WTC11 (cell line): ENCODE data around the gene MXRA8. TPM values are rescaled to one million over a fixed set of nuclear protein-coding genes. Genes with fewer than 3 reads are reported as not detected.

Source experiments
- CREB1 ChIP-seq: sonication (generic); formaldehyde crosslinking; IDR thresholded peaks from 2 replicates; pipeline ENCODE4 v1.8.0; 2023; ENCODE audit warnings: mild to moderate bottlenecking, missing genetic modification reagents
- CREM ChIP-seq: sonication (generic); formaldehyde crosslinking; IDR thresholded peaks from 2 replicates; pipeline ENCODE4 v1.8.1; 2022; ENCODE audit warnings: mild to moderate bottlenecking, missing genetic modification reagents, moderate library complexity
- ESRRA ChIP-seq: sonication (generic); formaldehyde crosslinking; IDR thresholded peaks from 2 replicates; pipeline ENCODE4 v1.8.1; 2022; ENCODE audit warnings: mild to moderate bottlenecking, missing genetic modification reagents, borderline replicate concordance
- FOXK1 ChIP-seq: sonication (generic); formaldehyde crosslinking; IDR thresholded peaks from 2 replicates; pipeline ENCODE4 v1.8.0; 2022; ENCODE audit warnings: mild to moderate bottlenecking, moderate library complexity, missing genetic modification reagents
- FOXP4 ChIP-seq: sonication (generic); formaldehyde crosslinking; IDR thresholded peaks from 2 replicates; pipeline ENCODE4 v1.8.0; 2022; ENCODE audit warnings: mild to moderate bottlenecking, missing genetic modification reagents
- GABPB1 ChIP-seq: sonication (generic); formaldehyde crosslinking; IDR thresholded peaks from 2 replicates; pipeline ENCODE4 v1.8.1; 2023; ENCODE audit warnings: mild to moderate bottlenecking, missing genetic modification reagents
- IRF1 ChIP-seq: sonication (generic); formaldehyde crosslinking; IDR thresholded peaks from 2 replicates; pipeline ENCODE4 v1.8.0; 2023; ENCODE audit warnings: missing genetic modification reagents
- NFYB ChIP-seq: sonication (generic); formaldehyde crosslinking; conservative IDR thresholded peaks from 2 replicates; pipeline ENCODE4 v1.8.0; 2022; ENCODE audit warnings: low read depth, missing genetic modification reagents
- NR1H2 ChIP-seq: sonication (generic); formaldehyde crosslinking; IDR thresholded peaks from 2 replicates; pipeline ENCODE4 v1.9.0; 2021; ENCODE audit warnings: mild to moderate bottlenecking, moderate library complexity, missing genetic modification reagents
- NR3C1 ChIP-seq: sonication (generic); formaldehyde crosslinking; conservative IDR thresholded peaks from 2 replicates; pipeline ENCODE4 v1.8.1; 2023; ENCODE audit warnings: low read depth, mild to moderate bottlenecking, missing genetic modification reagents
- OVOL2 ChIP-seq: fragments of 250-450 bp; sonication (Bioruptor Pico); IDR thresholded peaks from 2 replicates; pipeline ENCODE4 v1.9.0; 2021; ENCODE audit warnings: mild to moderate bottlenecking, borderline replicate concordance
- PREB ChIP-seq: sonication (generic); formaldehyde crosslinking; IDR thresholded peaks from 2 replicates; pipeline ENCODE4 v1.8.1; 2022; ENCODE audit warnings: mild to moderate bottlenecking, missing genetic modification reagents, moderate library complexity, borderline replicate concordance
- RELA ChIP-seq: sonication (generic); formaldehyde crosslinking; IDR thresholded peaks from 2 replicates; pipeline ENCODE4 v1.8.1; 2022; ENCODE audit warnings: missing genetic modification reagents, mild to moderate bottlenecking, borderline replicate concordance
- RORB ChIP-seq: fragments of 250-450 bp; sonication (Bioruptor Pico); IDR thresholded peaks from 2 replicates; pipeline ENCODE4 v1.9.0; 2021; ENCODE audit warnings: mild to moderate bottlenecking
- TP53 ChIP-seq: sonication (generic); formaldehyde crosslinking; IDR thresholded peaks from 2 replicates; pipeline ENCODE4 v1.8.1; 2023; ENCODE audit warnings: mild to moderate bottlenecking, missing genetic modification reagents
- ZBTB21 ChIP-seq: sonication (generic); formaldehyde crosslinking; IDR thresholded peaks from 2 replicates; pipeline ENCODE4 v1.8.1; 2023; ENCODE audit warnings: mild to moderate bottlenecking, missing genetic modification reagents, borderline replicate concordance
- ZMAT4 ChIP-seq: fragments of 250-450 bp; sonication (Bioruptor Pico); IDR thresholded peaks from 2 replicates; pipeline ENCODE4 v1.9.0; 2021; ENCODE audit warnings: mild to moderate bottlenecking
- ZNF121 ChIP-seq: sonication (generic); formaldehyde crosslinking; IDR thresholded peaks from 2 replicates; pipeline ENCODE4 v1.8.0; 2023; ENCODE audit warnings: missing genetic modification reagents
- ZNF138 ChIP-seq: sonication (generic); formaldehyde crosslinking; conservative IDR thresholded peaks from 2 replicates; pipeline ENCODE4 v1.8.1; 2022; ENCODE audit warnings: mild to moderate bottlenecking, moderate library complexity, missing genetic modification reagents
- ZNF317 ChIP-seq: sonication (generic); formaldehyde crosslinking; IDR thresholded peaks from 2 replicates; pipeline ENCODE4 v1.8.1; 2023; ENCODE audit warnings: low read depth, mild to moderate bottlenecking, moderate library complexity, missing genetic modification reagents, borderline replicate concordance
- ZNF423 ChIP-seq: fragments of 250-450 bp; sonication (Bioruptor Pico); IDR thresholded peaks from 2 replicates; pipeline ENCODE4 v2.1.2; 2022; ENCODE audit warnings: mild to moderate bottlenecking, moderate library complexity
- ZNF532 ChIP-seq: fragments of 250-450 bp; sonication (Bioruptor Pico); IDR thresholded peaks from 2 replicates; pipeline ENCODE4 v1.9.0; 2021; ENCODE audit warnings: mild to moderate bottlenecking, borderline replicate concordance
- total RNA-seq: library from RNA; stranded (reverse); gene quantifications from 3 replicates; pipeline ENCODE4 v1.2.3, GENCODE V29; 2021
- TF ChIP-seq, protein P1 (sequence below): sonication (generic); formaldehyde crosslinking; IDR thresholded peaks from 2 replicates; pipeline ENCODE4 v1.8.1; 2023; ENCODE audit warnings: mild to moderate bottlenecking, missing genetic modification reagents, moderate library complexity
- TF ChIP-seq, protein P2 (sequence below): sonication (generic); formaldehyde crosslinking; conservative IDR thresholded peaks from 2 replicates; pipeline ENCODE4 v1.8.1; 2022; ENCODE audit warnings: mild to moderate bottlenecking, missing genetic modification reagents
- TF ChIP-seq, protein P3 (sequence below): sonication (generic); formaldehyde crosslinking; IDR thresholded peaks from 2 replicates; pipeline ENCODE4 v1.8.1; 2023; ENCODE audit warnings: mild to moderate bottlenecking, missing genetic modification reagents
- TF ChIP-seq, protein P4 (sequence below): sonication (generic); formaldehyde crosslinking; IDR thresholded peaks from 2 replicates; pipeline ENCODE4 v1.8.0; 2022; ENCODE audit warnings: mild to moderate bottlenecking, missing genetic modification reagents

Gene MXRA8
- total RNA-seq, 1 experiment from 2014 or later: 6.7 TPM

DNA sequence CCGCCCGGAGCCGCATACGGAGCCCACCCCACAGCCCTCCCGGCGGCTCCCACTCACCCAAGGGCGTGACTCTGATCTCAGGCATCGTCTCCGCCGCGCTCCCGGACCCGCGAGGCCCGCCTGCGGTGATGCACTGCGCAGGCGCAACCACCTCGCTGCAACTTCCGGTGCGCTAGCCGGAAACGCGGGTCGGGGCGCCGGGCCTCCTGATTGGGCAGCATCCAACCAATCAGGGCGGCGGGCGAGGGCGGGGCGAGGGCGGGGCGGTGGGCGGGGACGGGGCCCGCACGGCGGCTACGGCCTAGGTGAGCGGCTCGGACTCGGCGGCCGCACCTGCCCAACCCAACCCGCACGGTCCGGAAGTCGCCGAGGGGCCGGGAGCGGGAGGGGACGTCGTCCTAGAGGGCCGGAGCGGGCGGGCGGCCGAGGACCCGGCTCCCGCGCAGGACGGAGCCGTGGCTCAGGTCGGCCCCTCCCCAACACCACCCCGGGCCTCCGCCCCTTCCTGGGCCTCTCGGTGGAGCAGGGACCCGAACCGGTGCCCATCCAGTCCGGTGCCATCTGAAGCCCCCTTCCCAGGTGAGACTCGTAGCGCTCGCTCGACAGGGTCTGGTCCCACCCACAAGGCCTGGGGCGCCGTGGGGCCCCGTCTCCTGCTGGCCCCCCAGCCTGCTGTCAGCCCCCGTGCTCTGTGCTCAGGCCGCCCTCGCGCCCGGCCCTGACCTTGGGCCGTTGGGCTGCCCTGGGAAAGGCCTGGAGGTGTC lies 33.6 kb downstream of the MXRA8 start, which contains the start of the genes CPTP and INTS11 (continued):
- 0 out of 2 replicates have a peak, but pooled peaks have one; percentile 25 for TF ChIP-seq ZNF317 (CRISPR knock-in tag)
- TF ChIP-seq IRF1 (CRISPR knock-in tag): no peak
- TF ChIP-seq NR1H2 (CRISPR knock-in tag): no peak
- no peak for TF ChIP-seq RORB (CRISPR knock-in tag)
- TF ChIP-seq, protein P1, sequence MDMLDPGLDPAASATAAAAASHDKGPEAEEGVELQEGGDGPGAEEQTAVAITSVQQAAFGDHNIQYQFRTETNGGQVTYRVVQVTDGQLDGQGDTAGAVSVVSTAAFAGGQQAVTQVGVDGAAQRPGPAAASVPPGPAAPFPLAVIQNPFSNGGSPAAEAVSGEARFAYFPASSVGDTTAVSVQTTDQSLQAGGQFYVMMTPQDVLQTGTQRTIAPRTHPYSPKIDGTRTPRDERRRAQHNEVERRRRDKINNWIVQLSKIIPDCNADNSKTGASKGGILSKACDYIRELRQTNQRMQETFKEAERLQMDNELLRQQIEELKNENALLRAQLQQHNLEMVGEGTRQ (CRISPR knock-in tag): no peak
- TF ChIP-seq ZNF423 (CRISPR knock-in tag): no peak
- TF ChIP-seq NFYB (CRISPR knock-in tag): peak; percentile 84
- 0 out of 2 replicates have a peak, but pooled peaks have one; percentile 54 for TF ChIP-seq RELA (CRISPR knock-in tag)
- TF ChIP-seq GABPB1: no peak; the same call in 1 of the 2 replicates
- no peak for TF ChIP-seq ZNF532 (CRISPR knock-in tag)
- peak; percentile 66; the same call in 1 of the 2 replicates for TF ChIP-seq FOXP4
- TF ChIP-seq ZMAT4 (CRISPR knock-in tag): no peak
- TF ChIP-seq ESRRA (CRISPR knock-in tag): no peak
- no peak for TF ChIP-seq OVOL2 (CRISPR knock-in tag)
- TF ChIP-seq ZNF138 (CRISPR knock-in tag): no peak
- no peak for TF ChIP-seq PREB
- TF ChIP-seq, protein P2, sequence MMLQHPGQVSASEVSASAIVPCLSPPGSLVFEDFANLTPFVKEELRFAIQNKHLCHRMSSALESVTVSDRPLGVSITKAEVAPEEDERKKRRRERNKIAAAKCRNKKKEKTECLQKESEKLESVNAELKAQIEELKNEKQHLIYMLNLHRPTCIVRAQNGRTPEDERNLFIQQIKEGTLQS: no peak
- TF ChIP-seq, protein P3, sequence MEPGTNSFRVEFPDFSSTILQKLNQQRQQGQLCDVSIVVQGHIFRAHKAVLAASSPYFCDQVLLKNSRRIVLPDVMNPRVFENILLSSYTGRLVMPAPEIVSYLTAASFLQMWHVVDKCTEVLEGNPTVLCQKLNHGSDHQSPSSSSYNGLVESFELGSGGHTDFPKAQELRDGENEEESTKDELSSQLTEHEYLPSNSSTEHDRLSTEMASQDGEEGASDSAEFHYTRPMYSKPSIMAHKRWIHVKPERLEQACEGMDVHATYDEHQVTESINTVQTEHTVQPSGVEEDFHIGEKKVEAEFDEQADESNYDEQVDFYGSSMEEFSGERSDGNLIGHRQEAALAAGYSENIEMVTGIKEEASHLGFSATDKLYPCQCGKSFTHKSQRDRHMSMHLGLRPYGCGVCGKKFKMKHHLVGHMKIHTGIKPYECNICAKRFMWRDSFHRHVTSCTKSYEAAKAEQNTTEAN (CRISPR knock-in tag): peak; percentile 71; the same call in 1 of the 2 replicates
- peak; percentile 69 for TF ChIP-seq FOXK1 (CRISPR knock-in tag)
- no peak for TF ChIP-seq TP53 (CRISPR knock-in tag)
- 0 out of 2 replicates have a peak, but pooled peaks have one; percentile 4 for TF ChIP-seq CREM (CRISPR knock-in tag)
- TF ChIP-seq ZBTB21 (CRISPR knock-in tag): no peak
- TF ChIP-seq CREB1 (CRISPR knock-in tag): no peak
- TF ChIP-seq NR3C1 (CRISPR knock-in tag): no peak
- TF ChIP-seq, protein P4, sequence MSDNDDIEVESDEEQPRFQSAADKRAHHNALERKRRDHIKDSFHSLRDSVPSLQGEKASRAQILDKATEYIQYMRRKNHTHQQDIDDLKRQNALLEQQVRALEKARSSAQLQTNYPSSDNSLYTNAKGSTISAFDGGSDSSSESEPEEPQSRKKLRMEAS (CRISPR knock-in tag): peak; percentile 65; the same call in 1 of the 2 replicates
- TF ChIP-seq ZNF121 (CRISPR knock-in tag): no peak
